GM19193 (cell line): ENCODE data around the gene RAMP2.

ENCODE experiments used
- POLR2A ChIP-seq: IDR thresholded peaks from 4 replicates; pipeline ENCODE4 v1.6.1; 2011; ENCODE audit not compliant: insufficient read depth, insufficient read length; ENCODE audit errors: extremely low read depth

The RAMP2 gene

GRCh38 chr17:42798383-42799380, 37.7 kb downstream of the RAMP2 start, which contains the start of the genes CNTD1 and COA3:
Gene CNTD1, plus strand, starts transcription at chr17:42798861. Its CDS starts 207 bp downstream, at chr17:42799068.
Gene COA3, minus strand, starts transcription at chr17:42798704. Its CDS starts 23 bp downstream, at chr17:42798681.
- TF ChIP-seq POLR2A = peak; percentile 65

- no peak for TF ChIP-seq POLR2A
Measured at GRCh38 chr17:42803074-42803883, 42.3 kb downstream of the RAMP2 start.

GRCh38 chr17:42804918-42805367, 43.9 kb downstream of the RAMP2 start:
- TF ChIP-seq POLR2A = no peak

GRCh38 chr17:42806249-42806648, 45.2 kb downstream of the RAMP2 start:
- TF ChIP-seq POLR2A = no peak

- no peak for TF ChIP-seq POLR2A
Measured at GRCh38 chr17:42809250-42809649, 48.2 kb downstream of the RAMP2 start.
